GM11168 (cell line): ENCODE data around the gene TTC21A.

Source experiments
- in situ Hi-C: fragments of 300-500 bp; cut with MboI; formaldehyde crosslinking; loops from one replicate; pipeline ENCODE4 v1.12.0; 2022; ENCODE audit warnings: low sequenced_read_pairs; ENCODE audit not compliant: unreplicated experiment

The TTC21A gene

DNA sequence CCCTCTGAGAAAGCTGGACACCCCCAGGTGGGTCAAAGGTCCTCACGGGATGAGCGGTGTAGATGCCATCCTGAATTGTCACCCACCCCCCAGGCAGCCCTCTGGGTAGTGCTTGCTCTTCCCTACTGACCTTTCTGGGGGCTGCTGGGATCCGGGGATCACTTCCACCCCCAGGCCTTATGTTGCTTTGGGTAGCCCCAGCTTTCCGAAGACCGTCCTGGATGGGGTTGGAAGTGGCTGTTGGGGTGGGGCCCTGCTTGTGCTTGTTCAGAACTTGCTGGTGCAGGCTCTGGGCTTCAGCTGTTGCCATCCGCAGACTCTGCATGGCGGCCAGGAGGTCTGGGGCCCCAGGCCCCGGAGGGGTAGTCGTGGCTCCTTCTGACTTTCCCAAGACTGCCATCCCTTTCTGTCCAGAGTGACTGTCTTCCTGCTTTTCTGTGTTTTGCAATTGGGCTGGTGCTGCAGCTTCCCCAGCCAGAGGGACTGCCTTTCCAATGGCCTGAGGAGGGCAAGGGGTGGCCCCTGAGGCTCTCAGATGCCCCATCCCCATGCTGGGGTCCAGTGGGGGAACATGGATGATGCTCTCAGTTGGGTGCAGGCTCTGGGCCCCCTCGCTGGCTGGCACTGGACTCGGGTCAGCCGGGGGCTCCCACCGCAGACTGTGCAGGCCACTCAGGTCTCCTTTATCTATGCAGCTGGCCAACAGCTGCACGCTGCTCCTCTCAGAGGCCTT lies 78.6 kb downstream of the TTC21A start:
- in situ Hi-C loops = no loop called here

- in situ Hi-C loops = no loop called here
Observed at GRCh38 chr3:39186692-39187151, 79.2 kb downstream of the TTC21A start.

DNA sequence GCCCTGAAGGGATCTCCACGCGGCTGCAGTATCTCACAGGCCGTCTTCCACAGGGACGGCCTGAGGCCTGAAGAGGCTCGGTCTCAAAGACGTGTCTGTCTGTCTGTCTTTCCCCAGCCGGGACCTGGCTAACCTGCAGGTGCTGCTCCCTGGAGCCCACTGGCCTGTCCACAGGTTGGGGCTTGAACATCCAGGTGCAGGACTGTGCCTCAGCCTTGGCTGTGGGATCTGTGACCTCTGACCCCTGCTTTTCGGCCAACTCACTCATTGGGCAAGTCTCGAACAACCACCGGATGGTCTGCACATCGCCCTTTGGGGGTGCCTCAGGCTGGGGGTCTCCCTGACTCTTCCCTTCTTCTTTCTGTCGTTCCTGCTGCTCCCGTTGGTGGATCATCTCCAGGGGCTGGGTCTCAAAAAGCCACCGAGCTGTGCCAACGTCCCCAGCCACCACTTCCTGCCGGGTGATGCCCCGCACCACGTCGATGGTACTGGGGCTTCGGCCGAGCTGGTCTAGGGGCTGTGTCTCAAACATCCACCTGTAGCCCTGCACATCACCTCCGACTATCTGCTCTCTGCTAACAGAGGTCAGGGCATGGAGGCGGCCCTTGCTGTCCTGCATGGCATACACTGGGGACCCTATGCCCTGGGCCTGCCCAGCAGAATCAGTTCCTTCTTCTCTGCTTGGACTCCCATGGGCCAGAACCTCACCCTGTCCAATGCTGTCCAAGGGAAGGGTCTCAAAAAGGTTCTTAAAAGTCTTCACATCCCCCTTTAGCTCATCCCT lies 80.1 kb downstream of the TTC21A start:
- in situ Hi-C loops = no loop called here
